HG02610 (cell line): Measurements from ENCODE around the gene BRI3.

Experiments
- ATAC-seq: cut with Tn5 transposase; IDR thresholded peaks from one replicate; pipeline ENCODE4 v1.9.1; 2021; ENCODE audit warnings: mild to moderate bottlenecking, moderate library complexity; ENCODE audit not compliant: unreplicated experiment

The BRI3 gene

DNA sequence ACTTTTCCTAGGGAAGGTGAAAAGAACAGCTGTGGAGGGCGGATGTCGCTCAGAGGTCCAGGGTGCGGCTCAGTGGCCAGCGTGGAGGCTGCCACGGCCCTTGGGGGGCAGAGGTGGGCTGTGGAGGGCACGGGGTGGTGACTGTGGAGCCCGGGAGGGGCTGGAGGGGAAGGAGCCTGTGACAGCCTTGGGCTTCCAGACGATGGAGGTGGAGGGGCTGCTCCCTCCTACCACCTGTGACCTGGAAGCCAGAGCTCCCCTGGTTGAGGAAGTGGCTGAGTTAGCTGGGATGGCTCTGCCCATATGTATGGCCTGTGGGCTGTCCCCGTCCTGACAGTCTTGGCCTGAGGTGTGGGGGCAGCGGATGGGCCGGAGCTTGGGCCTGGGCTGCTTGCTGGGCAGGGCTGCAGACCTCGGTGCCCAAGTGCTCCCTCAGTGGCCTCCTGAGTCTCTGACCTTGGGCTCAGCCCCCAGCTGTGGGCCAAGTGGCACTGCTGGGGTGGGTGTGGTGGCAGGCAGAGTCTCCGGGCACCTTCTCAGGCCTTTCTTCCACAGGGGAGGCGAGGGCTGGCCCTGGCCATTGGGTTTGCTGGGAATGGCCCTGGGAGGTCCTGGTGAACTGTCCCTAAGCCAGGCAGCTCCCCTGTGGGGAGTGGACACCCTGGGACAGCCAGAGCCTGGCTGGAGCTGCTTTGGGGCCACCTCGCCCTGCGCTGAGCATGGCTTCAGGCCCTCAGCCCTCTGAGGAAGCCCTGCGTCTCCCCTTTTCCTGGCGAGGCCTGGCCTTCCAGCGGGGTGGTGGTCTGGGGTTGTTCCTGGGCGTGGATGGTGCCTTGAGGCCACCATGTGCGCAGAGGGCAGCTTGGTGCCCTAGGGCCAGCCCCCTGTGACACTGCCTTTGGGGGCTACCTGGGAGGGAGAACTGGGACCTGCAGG is 3.9 kb downstream of the BRI3 start:
- ATAC-seq: no peak

DNA sequence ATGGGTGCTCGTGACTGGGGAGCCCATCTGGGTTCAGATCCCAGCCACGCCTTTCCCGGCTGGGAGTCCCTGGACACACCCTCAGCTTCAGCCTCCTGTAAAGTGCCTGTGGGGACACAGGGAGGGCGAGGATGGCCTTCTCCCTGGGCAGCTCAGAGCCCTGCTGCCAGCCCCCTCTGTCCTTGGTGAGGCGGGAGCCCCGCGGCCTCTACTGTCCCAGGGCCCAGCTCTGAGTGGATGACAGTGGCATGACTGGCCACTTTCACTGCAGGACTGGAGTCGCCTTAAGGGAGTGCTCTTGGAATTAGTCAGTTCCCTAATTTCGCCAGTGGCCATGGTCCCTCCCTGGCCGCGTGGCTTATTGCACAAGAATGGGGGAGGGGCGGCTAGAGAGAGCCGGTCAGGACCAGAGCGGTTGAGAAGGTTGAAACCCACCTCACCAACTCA is 4.6 kb downstream of the BRI3 start:
- ATAC-seq: no peak

DNA sequence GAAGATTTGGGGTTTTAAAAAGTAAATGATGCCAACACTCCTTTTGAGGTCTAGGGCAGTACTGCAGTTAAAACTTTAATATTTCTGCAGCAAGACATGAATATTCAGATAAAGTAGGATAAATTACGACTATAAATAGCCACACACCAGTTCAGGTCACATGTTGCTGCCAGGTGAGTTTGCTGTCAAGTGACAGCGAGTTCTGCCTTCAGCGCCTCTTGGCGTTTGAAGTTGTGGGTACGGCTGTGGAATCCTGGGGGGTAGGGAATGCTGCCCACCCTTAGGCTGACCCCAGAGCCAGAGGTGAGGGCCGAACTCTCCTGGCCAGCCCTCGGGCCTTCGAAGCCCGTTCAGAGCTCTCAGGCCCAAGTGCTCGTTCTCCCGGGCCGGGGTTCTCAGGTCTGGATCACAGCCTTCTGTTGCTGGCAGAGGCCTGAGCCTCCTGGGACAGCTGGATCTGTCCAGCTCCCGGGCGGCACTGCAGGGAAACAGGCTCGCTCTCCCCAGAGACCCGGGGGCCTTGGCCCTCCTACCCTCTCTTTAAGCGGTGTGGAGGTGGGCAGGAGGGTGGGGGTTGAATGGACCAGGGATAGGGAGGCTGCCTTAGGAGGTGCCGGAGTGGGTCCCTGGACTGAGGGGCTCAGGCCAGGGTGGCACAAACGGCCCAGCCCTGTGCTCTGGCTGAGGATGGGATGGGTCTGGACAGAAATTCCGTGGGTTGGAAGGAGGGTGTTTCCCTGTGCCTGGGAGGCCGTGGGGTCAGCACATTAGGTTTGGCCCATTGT is 5.4 kb downstream of the BRI3 start:
- ATAC-seq: no peak

DNA sequence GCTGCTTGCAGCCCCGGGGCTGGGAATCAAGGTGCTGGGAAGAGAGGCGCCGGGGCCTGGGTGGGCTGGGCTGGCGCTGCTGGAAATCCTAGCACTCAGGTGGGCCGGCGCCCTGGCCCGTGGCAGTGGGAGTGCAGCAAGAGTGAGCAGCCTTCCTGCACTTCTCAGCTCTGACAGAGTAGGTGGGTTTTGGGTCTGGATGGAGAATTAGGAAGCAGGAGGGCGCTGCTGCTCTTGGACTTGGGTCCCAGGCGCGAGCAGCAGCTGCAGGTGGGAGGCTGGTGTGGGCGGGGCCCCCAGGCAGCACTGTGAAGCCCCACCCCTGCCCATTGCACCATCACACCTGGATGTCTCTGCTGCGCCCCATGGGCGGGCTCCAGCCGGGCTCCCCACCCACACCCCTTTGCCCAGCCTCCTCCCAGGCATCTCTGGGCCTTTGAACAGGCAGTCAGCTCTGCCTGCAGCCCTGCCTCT is 6.0 kb downstream of the BRI3 start:
- no peak for ATAC-seq

DNA sequence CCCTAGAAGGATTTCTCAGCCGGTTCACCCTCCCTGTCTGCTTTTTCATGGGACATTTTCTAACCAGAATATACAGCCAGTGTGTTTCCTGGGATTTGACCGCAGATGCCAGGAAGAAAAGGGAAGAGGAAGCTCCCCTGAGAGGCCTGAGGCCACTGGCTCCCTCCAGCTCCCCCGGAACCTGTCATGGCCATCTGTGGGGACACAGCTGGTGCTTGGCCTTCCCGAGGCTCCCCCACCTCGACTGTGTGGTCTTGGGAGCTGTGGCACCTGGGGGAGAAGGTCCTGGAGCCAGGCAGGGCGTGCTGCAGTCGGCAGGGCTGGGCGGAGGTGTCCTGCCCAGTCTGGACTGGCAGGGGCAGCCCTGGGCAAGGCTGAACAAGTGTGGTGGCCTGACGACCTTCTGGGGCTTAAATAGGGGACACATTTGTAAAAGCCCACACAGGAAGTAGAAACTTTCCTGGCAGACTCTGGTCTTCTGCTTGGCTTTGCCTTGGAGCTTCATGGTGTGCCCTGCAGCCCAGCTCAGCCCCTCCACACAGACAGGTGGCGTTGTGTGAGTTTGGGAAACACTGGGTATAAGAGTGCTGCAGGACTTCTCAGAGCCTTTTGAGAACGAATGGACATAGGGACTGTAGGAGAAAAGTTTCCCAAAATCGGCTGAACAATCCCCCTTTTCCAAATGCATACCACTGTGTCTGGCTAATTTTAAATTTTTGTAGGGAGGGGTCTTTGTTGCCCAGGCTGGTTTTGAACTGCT is 6.8 kb downstream of the BRI3 start:
- no peak for ATAC-seq

DNA sequence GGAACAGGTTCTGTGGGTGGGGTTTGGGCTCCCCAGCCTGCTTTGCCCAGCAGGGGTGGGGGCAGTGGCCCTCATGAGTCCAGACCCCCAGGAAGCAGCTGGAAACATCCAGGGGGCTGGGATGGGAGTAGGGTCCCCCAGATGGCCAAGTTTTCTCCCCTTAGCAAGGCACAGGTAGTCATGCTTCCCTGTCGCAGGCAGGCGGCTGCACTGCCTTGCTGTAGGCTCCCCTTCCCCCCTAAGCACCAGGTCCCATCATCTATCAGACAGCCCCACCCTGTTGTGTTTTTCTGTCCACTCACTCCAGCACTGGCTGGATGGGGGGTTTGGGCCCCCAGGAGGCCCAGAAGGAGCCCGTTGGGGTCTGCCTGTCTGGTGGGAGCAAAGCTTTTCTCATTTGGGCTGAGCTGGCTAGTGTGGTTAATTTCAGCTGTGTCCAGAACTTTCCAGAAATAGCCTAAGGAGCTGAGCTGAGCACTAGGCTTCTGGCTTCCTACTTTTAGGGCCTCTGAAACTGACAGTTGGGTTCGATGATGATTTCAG is 7.9 kb downstream of the BRI3 start:
- no peak for ATAC-seq

DNA sequence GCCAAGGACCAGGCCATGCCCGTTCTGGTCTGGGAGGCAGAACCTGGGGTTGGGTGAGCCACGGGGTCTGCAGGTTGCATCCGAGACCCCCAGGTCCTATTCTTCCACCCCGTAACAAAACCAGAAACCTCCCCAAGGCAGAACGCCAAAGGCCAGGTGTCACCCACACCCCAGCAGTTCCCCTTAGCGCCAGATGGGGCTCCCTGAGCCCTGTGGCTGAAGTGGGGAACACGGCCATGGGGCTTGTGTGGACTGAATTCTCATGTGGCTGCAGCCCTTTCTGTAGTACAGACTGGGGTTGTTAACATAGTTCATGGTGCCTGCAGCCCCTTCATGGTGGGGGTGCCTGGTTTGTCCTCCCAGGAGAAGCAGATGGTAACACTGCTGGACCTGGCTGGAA is 10.2 kb downstream of the BRI3 start:
- ATAC-seq: no peak

DNA sequence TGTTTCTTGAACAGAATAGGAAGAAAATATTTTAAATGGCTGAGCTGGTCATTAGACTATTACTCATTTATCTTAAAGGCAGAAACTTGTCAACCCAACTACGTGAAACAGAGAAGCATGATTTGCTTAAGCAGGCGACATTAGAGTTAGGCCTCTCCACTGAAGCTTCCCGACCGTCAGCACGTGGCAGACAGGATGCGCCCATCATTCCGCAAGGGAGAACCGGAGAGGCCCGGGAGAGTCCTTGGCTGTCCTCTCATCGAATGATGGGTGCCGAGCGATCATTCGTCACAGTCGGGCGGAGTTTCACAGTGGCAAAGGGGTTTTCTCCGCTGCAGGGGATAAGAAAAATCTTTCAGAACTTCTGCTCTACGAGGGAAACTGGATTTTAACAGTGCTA is 11.8 kb downstream of the BRI3 start:
- no peak for ATAC-seq

DNA sequence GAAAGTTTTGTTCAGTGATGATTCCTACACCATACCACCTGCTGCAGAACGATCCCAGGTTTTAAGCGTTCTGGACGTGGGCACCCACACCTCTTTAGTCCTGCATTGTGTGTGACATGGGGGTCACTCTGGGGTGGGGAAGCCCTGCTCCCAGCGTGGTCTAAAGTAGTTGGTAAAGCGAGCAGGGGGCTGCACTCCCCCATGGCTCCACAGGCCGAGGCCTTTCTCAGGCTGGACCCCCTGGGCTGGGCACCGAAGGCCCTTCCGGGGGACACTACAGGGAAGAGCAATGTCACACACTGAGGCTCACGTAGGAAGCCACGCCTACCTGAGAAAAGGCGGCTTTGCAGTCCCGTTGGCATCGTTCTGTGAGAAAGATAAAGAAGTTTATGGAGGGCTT is 12.3 kb downstream of the BRI3 start:
- no peak for ATAC-seq

DNA sequence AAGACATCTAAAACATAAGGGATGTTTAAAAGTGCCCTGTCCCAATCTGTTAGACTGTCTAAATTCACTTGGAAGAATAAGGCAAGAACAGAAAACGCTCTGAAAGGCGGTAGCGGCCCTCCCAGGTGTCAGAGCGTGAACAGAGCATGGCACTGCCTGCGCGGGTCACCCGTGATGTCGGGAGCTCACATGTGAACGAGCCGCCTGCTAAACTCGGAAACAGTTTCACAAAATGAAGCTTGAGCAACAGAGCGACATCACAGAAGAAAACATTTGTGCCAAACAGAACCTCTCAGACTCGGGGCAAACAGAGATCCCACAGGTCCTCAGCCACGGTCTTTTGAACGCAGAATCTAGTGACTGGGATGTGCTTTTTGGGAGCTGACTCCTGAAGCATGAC is 12.8 kb downstream of the BRI3 start:
- ATAC-seq: no peak

DNA sequence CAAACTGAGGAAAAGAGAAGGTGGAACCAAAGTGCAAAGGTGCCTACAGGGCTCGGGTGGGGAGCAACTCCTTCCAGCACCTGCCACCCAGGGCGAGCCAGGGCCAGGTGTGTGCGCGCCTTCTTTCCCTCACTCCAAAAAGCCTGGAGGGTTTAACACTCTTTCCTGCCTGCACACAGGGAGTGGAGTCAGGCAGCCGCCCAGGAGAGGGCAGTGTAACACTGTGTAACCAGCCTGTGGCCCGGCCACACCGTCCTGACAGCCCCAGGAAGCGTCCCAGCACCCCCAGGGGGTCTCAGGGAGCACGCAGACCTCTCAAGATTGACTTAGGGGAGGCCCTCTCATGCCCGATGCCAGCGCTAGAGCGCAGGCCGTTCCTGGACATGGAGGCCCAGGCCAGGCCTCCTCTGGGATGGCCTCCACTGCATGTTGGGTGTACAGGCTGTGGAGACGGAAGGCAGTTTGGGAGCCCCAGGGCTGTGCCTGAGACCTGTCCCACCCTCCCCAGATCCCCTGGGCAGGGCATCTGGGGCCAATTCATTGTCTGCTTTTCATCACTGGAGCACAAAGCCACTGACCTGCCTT is 13.4 kb downstream of the BRI3 start:
- peak; percentile 47 for ATAC-seq

DNA sequence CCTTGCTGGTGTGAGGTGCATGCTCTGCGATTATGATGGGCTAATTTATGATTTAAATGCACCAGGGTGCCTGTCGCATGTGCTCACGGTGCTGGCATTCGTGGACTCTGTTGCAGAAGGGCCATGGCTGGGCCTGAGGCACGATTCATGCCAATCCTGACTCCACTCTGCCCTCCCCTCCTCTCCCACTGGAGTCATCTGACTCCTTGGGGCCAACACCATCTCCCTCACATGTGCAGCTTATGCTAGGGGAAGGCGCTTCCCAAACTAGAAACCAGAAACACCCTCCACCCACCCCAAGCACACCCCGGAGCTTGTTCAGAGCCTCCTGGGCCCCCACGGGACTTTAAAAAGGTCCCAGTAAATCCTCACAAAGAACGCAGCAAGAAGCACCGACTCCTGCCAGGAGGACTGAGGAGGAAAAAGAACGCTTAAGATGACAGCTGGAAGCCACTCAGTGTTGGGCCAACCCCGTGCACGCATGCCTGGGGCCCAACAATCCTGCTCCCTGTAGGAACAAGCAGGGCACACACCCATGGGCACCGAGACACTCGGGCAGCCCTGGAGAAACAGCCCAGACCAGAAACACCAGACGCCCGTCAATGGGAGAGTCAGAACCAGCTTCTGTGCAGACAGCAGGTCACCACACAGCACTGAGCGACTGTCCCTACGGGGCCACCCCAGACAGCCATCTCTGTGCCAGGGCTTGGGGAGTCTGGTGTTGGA is 14.1 kb downstream of the BRI3 start:
- no peak for ATAC-seq

DNA sequence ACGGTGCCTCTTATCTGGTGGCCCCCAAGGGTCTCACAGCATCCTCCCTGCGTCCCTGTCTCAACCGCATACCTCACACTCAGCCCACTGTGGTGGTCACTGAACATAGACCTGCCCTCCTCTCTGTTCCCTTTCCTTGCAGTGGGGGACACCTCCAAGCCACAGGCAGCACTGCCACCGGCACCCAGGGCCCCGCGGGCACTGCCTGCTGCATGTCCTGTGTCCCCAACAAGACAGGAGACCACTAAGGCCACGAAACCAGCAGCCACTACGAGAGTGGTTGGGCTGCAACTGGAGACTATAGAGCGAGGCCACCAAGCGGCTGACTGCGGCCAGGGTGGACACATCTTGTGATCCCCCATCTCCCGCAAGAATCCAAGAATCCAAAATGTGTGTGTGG is 15.3 kb downstream of the BRI3 start:
- ATAC-seq: no peak

DNA sequence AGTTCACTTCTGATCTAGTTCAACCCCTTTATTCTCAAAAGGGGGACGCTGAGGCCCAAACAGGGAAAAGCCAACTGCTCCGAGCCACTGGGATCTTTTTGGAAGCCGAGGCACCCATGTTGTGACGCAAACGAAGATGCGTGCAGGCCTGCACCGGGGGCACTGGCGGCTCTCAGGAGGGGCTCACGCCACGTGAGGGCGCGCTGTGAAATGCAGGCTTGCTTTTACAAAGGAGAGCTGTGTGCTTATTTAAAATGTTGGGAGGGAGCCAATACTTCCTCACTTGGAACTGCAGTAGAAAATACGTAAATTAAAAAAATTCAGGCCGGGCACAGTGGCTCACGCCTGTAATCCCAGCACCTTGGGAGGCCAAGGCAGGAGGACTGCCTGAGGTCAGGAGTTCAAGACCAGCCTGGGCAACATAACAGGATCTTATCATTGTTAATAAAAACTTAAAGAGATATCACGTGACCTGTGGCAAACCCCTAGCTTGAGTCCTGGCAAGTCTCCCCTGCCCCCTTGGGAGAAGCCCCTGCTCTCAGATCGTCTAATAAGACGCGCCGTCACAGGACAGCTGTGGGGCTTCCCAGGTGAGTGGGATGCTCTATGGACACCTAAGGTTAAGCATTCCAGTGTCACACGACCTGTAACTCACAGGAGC is 16.3 kb downstream of the BRI3 start:
- ATAC-seq: no peak

DNA sequence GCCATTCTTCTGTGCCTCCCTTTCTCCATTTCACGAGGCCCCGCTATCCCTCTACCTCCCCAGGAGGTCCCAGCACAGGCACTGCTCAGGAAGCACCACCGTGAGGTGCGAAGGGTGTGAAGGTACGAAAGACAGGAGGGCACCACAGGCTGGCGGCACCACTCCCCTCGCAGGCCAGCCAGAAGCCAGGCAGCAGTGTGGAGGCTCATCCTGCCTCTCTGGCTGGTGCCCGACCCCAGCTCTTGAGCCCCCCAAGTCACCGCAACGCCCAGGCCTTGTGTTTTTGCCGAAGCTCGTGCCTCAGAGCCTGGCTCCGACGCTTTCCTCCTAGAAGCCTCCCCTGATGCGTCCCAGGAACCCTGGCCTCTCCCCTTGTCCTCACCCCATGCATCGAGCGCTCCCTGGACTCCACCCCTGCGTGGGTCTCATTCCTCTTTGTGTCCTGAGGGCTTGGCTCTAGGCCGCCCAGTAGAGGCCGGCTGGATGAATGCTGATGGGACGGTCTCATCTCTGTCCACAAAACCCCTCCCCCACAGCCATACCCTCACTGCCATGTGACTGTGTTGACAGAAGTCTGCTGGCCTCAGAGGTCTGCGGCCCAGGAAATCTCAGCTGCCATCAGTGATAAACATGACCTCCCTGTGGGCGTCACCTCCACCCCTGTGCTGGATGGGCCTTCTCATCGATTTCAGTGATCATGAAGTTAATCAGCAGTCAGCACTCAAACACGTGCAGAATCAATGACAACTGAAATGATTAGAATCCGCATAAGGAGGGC is 19.3 kb downstream of the BRI3 start:
- ATAC-seq: no peak

DNA sequence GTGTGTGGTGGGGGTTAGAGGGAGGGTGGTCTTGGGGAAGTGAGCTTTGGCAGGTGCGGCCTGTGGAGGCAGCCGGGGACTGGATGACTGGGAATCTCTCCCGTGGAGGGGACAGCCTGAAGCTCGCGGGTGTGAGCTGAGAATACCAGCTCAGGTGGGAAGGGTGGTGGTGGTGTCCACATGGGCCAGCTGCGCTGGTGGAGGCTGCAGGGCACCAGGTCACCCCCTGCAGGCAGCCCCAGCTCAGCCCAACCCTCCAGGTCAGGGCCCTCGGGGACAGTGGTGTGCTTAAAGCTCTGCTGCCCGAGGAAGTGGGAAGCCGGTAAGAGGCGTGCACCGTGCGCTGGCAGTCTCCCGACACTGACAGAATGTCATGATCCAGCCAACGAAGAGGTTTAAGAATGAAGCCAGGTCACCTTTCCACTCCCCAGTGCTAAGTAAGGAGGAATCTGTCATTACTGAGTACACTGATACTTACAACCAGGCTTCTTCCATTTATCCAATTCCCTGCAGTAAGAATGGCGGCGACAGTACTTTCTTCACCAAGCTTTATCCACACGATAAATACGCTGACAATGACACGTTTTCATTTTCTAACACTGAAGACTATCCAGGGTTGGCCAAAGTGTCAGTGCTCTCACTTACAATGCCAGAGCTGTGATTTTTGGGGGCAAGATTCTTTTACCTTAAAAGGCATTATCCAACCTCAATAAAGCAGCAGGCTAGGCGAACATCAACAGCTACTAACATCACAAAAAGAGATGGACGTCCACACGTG is 20.4 kb downstream of the BRI3 start:
- ATAC-seq: no peak

DNA sequence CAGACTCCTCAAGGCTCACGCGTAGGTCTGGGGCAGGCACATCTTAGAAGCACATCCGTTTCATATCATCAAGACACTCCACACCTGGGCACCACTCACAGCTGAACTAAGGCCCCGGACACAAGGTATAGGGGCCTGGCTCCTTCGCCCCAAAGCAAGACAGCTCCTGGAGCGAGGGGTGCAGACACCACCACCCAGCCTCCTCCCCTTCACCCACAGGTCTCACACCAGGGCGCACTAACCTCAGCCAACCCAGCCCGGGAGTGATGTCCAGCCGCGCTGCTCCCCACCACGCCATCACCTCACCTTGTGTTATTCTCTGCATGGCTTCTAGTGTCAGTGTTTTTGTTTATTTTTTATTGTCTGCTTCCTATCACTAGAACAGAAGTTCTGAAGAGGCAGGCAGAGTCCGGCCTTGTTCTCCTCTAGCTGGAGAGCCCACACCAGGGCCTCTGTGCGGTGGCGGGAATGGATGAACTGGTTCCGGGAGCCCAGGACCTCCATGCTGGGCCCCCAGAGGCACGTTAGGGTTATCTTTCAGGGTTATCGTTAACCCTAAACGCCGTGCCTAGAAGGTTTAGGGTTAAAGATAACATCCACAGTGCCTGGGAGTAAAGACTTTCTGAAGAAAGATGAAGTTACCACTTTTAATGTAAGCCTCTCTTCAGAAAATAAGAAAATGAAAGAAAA is 21.8 kb downstream of the BRI3 start:
- no peak for ATAC-seq
